Thyroid gland (tissue), 4 donors: ENCODE measurements around the gene VSIG10.

ENCODE experiments used
- POLR2A ChIP-seq, 2 donors: fragments of 450-650 bp; IDR thresholded peaks; one replicate each; pipeline ENCODE4 v1.6.1; 2017; ENCODE audit warnings: antibody characterized with exemption in 2 of 2, mild to moderate bottlenecking in 2 of 2, moderate library complexity in 1 of 2
- TF ChIP-seq, protein P1 (sequence below), 6 experiments: fragments of 200-600 bp in 3 of 6; fragments of 450-650 bp in 3 of 6; sonication (generic) in 3 of 6; IDR thresholded peaks; one replicate each; pipeline ENCODE4 v1.5.1; 2016 to 2019; ENCODE audit warnings: antibody characterized with exemption in 6 of 6, mild to moderate bottlenecking in 2 of 6, inconsistent platforms in 1 of 6, moderate library complexity in 1 of 6

GRCh38 chr12:118034429-118035189 lies 69.2 kb downstream of the VSIG10 start:
- TF ChIP-seq, protein P1, sequence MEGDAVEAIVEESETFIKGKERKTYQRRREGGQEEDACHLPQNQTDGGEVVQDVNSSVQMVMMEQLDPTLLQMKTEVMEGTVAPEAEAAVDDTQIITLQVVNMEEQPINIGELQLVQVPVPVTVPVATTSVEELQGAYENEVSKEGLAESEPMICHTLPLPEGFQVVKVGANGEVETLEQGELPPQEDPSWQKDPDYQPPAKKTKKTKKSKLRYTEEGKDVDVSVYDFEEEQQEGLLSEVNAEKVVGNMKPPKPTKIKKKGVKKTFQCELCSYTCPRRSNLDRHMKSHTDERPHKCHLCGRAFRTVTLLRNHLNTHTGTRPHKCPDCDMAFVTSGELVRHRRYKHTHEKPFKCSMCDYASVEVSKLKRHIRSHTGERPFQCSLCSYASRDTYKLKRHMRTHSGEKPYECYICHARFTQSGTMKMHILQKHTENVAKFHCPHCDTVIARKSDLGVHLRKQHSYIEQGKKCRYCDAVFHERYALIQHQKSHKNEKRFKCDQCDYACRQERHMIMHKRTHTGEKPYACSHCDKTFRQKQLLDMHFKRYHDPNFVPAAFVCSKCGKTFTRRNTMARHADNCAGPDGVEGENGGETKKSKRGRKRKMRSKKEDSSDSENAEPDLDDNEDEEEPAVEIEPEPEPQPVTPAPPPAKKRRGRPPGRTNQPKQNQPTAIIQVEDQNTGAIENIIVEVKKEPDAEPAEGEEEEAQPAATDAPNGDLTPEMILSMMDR (IDR thresholded peaks at IDR 0.05), result peak in 2 of 6 experiments; percentile 22 to 32
- no peak for TF ChIP-seq POLR2A (IDR thresholded peaks at IDR 0.05)
